GM19240 (cell line): ENCODE results near the gene TNFSF8.

ENCODE experiments used
- DNase-seq: peaks from one replicate; pipeline ENCODE4 v3.0.0; 2011; ENCODE audit warnings: low spot score; ENCODE audit not compliant: insufficient read length

TNFSF8 gene

DNA sequence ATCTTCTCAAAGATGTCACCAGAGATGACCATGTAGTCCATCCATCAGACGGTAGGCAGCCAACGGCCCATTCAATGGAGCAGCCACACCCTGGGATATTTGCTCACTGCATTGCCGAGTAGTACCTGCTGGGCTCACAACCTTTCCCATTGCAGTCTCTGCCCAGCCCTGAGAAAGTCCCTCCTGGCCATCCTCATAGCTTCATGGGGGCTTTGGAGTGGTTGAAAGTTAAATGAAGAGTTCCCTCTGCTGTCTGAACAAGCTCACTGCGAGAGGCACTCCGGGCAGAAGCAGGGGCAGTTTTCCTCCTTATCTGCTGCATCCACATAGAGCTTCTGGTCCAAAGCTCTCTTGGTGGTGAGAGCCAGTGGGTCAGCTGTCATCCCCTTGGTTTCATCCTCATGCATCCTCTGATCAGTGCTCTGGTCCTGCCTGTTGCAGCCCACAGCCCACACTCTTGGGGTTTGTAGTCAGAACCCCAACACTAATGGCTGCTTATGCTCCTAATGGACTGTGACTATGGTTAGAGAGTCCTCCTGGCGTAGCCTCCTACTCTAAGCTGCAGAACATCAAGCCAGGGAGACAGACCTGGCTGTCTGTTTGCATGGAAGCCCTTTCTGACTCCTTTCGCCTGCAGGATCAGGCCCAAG is 23.3 kb downstream of the TNFSF8 start:
- DNase-seq, result no peak

DNA sequence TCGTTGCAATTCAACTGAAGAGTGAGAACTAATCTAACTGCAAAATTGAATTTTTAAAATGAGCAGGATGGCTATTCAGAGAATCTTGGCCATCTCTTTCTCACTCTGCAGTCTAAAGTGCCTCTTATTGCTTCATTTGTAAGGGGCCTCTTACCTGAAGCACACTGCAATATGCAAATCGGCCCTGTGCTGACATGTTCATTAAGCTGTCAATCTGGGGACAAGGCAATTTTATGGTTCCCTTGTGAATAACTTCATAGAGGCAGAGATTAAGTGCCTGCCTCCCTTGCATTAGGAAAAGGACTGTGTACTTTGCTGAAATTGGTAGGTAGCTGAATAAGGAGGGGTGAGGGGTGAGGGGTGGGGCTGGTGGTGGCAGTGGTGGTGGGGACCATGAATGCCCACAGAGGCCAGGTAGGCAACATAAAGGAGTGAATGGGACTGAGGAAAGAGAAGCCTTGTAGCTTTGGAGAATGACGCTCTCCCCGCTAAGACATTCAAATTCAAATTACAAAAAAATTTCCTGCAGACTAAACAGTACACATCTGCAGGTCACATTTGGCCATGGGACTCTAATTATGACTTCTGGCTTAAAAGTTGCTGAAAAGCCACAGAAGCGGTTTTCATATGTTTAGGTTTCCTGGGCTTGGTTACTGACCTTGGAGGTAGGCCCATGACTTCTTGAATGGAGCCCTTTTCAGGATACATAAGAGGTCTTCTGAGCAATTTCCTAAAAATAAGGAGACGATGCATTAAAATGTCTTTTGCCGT is 25.0 kb downstream of the TNFSF8 start:
- DNase-seq, result no peak

GRCh38 chr9:114902786-114903524 is 27.4 kb downstream of the TNFSF8 start:
- no peak for DNase-seq

- no peak for DNase-seq
Measured at GRCh38 chr9:114900942-114901802, 29.2 kb downstream of the TNFSF8 start.

GRCh38 chr9:114899995-114900394 is 30.4 kb downstream of the TNFSF8 start:
- no peak for DNase-seq

GRCh38 chr9:114899461-114899860 is 30.9 kb downstream of the TNFSF8 start:
- DNase-seq, result no peak

GRCh38 chr9:114898741-114899140 is 31.6 kb downstream of the TNFSF8 start:
- DNase-seq, result peak; percentile 22

- DNase-seq, result no peak
Measured at GRCh38 chr9:114897196-114897595, 33.2 kb downstream of the TNFSF8 start.

DNA sequence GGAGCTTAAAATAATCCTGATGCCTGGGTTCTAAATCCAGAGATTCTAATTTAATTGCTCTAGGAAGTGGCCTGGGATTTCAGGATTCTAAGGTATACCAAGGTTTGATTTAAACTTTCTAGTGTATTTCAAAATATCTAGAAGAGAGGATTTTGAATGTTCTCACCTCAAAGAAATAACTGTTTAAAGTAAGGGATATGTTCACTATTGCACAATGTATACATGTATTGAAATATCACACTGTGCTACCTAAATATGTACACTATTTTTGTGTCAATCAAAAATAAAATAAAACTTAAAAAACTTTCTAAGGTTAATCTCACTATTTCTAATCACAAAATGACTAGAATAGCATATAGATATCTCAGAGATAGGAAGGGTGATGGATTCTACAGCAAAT is 34.0 kb downstream of the TNFSF8 start:
- DNase-seq, result no peak

DNA sequence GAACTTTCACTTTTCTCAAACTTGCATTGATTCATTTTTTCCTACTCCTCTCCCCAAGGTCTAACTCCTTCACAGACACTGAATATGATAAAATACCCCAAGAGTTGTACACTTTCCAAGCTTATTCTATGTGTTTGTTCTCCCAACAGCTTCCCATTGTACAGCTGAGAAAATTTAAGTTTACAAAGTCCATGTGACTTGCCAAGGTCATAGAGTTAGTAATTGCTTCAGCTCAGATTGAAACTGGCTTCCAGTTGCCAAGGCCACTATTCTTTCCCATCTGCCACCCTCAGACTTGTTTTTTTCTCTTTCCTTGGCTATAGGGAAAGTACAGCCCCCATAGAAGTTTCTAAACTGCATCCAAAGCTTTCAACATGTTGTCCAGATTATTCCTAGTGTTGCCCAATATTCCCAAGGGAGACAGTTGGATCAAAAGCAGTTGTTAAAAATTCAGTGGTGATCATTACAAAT is 34.8 kb downstream of the TNFSF8 start:
- no peak for DNase-seq

- DNase-seq, result no peak
Measured at GRCh38 chr9:114894609-114895433, 35.6 kb downstream of the TNFSF8 start.

GRCh38 chr9:114894206-114894605 is 36.2 kb downstream of the TNFSF8 start:
- DNase-seq, result no peak

GRCh38 chr9:114893221-114894010 is 37.0 kb downstream of the TNFSF8 start:
- DNase-seq, result no peak

DNA sequence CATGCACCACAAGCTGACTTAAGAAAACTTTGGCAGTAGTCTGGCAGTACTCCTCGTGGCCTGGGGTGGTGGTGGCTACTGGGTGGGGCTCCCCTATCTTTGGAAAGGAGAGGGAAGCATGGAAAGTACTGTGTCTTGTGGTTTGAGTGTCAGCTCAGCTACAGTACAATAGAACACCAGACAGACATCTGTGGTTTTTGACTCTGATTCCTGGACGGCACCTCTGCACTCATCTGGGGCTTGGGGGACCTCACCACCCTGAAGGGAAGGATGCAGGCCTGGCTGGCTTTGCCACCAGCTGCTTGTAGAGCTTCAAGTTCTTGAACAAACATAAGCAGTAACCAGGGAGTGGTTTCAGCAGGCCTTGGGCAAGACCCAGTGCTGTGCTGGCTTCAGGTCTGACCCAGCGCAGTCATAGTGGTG is 40.6 kb downstream of the TNFSF8 start:
- no peak for DNase-seq

DNA sequence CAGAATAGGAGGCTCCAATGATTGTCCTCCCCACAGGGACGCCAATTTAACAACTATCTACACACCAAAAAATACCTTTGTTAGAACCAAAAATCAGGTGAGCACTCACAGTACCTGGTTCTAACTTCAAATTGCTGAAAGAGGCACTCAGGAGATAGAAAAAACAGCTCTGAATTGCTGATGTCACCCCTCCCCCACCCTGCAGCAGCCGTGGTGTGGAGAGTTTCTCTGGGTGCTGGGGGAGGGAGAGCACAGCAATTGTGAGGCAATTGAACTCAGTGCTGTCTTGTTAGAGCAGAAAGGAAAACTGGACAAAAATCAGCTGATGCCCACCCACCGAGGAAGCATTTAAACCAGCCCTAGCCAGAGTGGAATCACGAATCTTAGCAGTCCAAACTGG is 41.8 kb downstream of the TNFSF8 start:
- no peak for DNase-seq

DNA sequence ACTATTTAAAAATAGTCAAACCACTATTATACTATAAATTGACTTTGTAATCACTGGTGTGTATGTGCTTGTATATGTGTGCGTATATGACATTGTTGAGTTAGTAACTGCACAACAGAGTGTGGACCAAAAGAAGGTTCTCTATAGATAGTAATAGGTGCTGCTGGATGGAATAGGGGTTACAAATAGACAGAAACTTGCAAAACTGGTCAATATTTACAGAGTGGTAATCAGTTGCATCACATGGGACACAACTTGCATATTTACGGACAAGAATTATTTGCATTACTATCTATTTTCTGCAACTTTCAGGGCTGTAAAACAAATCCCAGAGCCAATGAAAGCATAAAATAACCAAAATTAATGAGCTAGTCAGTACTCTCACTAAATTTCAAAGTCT is 42.4 kb downstream of the TNFSF8 start:
- DNase-seq, result no peak

DNA sequence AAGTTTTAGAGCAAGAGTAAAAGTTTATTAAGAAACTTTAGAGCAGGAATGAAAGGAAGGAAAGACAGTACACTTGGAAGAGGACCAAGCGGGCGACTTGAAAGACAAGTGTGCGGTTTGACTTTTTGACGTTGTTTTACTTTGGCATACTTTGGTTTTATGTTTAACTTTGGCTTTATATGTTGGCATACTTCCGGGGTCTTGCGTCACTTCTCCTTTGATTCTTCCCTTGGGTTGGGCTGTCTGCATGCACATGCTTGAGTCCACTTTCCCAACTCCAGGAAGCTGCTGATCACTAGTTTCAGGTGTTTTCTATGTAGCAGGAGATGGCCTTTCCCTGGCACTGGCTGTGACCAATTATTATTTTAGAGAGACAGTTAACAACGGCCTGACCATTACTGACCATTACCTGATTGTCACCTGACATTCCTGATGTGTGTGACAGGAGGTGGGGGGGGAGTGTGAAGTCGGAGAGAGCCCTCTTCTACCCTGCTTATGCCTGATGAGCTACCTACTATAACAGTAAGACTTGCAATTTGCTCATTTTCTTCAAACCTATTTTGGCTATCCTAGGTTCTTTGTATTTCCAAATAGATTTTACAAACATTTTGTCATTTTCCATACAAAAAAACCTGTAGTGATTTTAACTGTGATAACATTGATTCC is 45.5 kb downstream of the TNFSF8 start:
- no peak for DNase-seq

- no peak for DNase-seq
Measured at GRCh38 chr9:114883709-114884108, 46.7 kb downstream of the TNFSF8 start.

DNA sequence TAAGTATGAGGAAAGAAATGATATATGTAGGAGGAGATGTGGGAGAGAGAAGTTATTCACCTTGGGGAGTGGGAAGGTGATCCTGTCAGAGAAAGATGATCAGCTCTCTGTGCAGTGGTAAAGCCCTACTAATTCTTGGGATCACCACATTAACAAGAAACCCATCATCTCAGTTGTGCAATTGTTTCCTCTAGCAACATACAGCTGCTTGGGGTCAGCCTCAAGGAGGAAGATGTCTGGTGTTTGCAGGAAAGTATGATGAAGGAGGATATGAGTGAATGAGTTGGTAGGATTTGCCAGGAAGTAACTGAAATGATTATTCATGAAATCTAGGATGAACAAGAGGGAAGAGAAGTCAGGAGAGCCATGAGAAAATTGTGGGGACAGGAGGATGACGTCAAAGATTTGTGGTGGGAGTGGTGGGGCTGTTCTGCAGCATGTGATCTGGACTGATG is 50.1 kb downstream of the TNFSF8 start:
- DNase-seq, result no peak
